Transverse colon (tissue), 4 donors: ENCODE results near the gene CSRP1. TPM values are rescaled to one million over a fixed set of nuclear protein-coding genes. Genes with fewer than 3 reads are reported as not detected.
A peak's percentile ranks its signal among the peaks of the same experiment; 100 is the strongest.
"Not testable (repeated sequence)": the region's sequence is repeated elsewhere in the genome, so short reads cannot be mapped to it uniquely, and the experiment has no call there.

ENCODE experiments used
- DNase-seq: peaks from one replicate; pipeline ENCODE4 v3.0.0-alpha.2; 2019
- H3K27ac ChIP-seq, 4 donors: fragments of 200-600 bp; sonication (generic); 2 replicates each; pipeline ENCODE4 v1.5.1; 2016 to 2018; ENCODE audit warnings: inconsistent platforms in 4 of 4
- H3K27me3 ChIP-seq: fragments of 200-600 bp; sonication (generic); 2 replicates; pipeline ENCODE4 v1.5.1; 2017; ENCODE audit warnings: inconsistent platforms
- H3K36me3 ChIP-seq, 4 donors: fragments of 200-600 bp; sonication (generic); 2 replicates each; pipeline ENCODE4 v1.5.1; 2017 to 2019; ENCODE audit warnings: inconsistent platforms in 4 of 4
- H3K4me1 ChIP-seq, 4 donors: fragments of 200-600 bp; sonication (generic); 2 replicates each; pipeline ENCODE4 v1.5.1; 2017 to 2020; ENCODE audit warnings: inconsistent platforms in 4 of 4
- H3K4me3 ChIP-seq, 4 donors: fragments of 200-600 bp; sonication (generic); 1 replicate in 1 of 4; 2 replicates in 3 of 4; pipeline versions ENCODE4 v1.5.1 to v1.6.1; 2017 to 2019; ENCODE audit warnings: inconsistent platforms in 4 of 4
- H3K9me3 ChIP-seq, 2 donors: fragments of 200-600 bp; sonication (generic); 2 replicates each; pipeline ENCODE4 v1.5.1; 2017 to 2019; ENCODE audit warnings: inconsistent platforms in 2 of 2
- EP300 ChIP-seq: sonication (generic); formaldehyde crosslinking; IDR thresholded peaks from one replicate; pipeline ENCODE4 v1.6.1; 2017; ENCODE audit warnings: antibody characterized with exemption, low read depth
- POLR2A ChIP-seq: fragments of 450-650 bp; IDR thresholded peaks from one replicate; pipeline ENCODE4 v1.6.1; 2016; ENCODE audit warnings: antibody characterized with exemption, mild to moderate bottlenecking, moderate library complexity
- POLR2AphosphoS5 ChIP-seq, 3 donors: sonication (generic); formaldehyde crosslinking; IDR thresholded peaks; one replicate each; pipeline ENCODE4 v1.6.1; 2016; ENCODE audit warnings: antibody characterized with exemption in 3 of 3
- WGBS, 2 donors: methylation state at CpG; one replicate each; pipeline ENCODE4 v1.1.5; 2018; ENCODE audit warnings: low coverage in 1 of 2; 5-methylcytosine and 5-hydroxymethylcytosine counted together
- in situ Hi-C, 4 donors: fragments of 200-750 bp; cut with MboI; loops; one replicate each; pipeline versions ENCODE4 v1.15.0 to v1.15.1; 2017; ENCODE audit warnings: low sequenced_read_pairs in 3 of 4, low pct_ligation_motif_present in 1 of 4, low pct_unique_long_range_greater_than_20kb in 1 of 4
- intact Hi-C: fragments of 100-400 bp; cut with DNase I; formaldehyde crosslinking; loops from one replicate; pipeline ENCODE4 v1.15.1; 2023; ENCODE audit warnings: low total_unique reads
- total RNA-seq, 4 donors: library from RNA; depleted of rRNA; stranded (reverse); fragments of >200 nt; gene quantifications; one replicate each; pipeline ENCODE4 v1.1.0, GENCODE V29; 2016
- TF ChIP-seq, protein P1 (sequence below), 5 experiments: fragments of 200-600 bp in 3 of 5; fragments of 450-650 bp in 2 of 5; sonication (generic) in 3 of 5; IDR thresholded peaks; 1 replicate in 2 of 5; 2 replicates in 3 of 5; pipeline ENCODE4 v1.5.1; 2016 to 2017; ENCODE audit warnings: antibody characterized with exemption in 5 of 5, inconsistent platforms in 3 of 5, mild to moderate bottlenecking in 2 of 5, moderate library complexity in 1 of 5

Gene CSRP1
- total RNA-seq, 4 donors from 2014 or later, result 697 to 1,474 (median 915) TPM

DNA sequence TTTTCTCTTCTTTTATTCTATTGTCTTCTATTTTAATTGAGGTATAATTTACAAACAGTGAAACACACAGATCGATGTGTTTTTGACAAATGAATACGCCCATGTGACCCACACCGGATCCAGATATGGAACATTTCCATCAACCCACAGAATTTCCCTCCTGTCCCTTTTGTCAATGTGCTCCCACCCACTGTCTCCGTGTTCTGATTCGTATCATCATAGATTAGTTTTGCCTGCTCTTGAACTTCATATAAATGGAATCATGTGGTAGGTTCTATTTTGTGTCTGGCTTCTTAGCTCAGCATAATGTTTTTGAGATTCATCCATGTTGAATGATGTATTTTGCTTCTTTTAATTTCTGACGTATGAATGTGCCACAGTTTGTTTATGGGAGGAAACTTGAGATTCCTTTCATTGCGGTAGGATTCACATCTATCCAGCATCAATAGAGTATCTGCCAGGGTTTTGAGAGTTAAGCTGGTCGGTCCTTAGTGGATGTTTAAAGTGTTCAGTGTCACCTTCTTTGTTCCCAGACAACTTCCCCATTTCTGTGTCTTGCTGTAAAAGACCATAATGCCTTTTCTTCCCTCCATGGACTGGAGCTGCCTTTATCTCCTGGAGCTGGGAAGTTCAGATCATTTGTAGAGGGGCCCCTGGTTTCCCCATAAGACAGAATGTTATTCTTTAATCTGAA is 46.7 kb upstream of the CSRP1 start:
- Histone ChIP-seq H3K27ac (peak overlapping the region; percentile 38 to 67 (median 40)), H3K4me1 (peaks cover 0 to 31% (median 10%) of the 10 kb centered on the region in 4 donors), H3K36me3 (no peaks in the 10 kb centered on the region), H3K9me3 (no peaks in the 10 kb centered on the region), H3K27me3 (no peaks in the 10 kb centered on the region), H3K4me3 (no peak overlapping the region)
- in situ Hi-C loops (loop anchor here in 2 of 4 donors (10.0 to 25.0 kb wide), 2 partner anchors 231 to 234 kb away; no protein-coding TSS in a partner anchor), intact Hi-C loops (no loop called here)
- TF ChIP-seq EP300 (no peak), POLR2A (no peak), POLR2AphosphoS5 (IDR thresholded peaks at IDR 0.05) (no peak)
- TF ChIP-seq, protein P1, sequence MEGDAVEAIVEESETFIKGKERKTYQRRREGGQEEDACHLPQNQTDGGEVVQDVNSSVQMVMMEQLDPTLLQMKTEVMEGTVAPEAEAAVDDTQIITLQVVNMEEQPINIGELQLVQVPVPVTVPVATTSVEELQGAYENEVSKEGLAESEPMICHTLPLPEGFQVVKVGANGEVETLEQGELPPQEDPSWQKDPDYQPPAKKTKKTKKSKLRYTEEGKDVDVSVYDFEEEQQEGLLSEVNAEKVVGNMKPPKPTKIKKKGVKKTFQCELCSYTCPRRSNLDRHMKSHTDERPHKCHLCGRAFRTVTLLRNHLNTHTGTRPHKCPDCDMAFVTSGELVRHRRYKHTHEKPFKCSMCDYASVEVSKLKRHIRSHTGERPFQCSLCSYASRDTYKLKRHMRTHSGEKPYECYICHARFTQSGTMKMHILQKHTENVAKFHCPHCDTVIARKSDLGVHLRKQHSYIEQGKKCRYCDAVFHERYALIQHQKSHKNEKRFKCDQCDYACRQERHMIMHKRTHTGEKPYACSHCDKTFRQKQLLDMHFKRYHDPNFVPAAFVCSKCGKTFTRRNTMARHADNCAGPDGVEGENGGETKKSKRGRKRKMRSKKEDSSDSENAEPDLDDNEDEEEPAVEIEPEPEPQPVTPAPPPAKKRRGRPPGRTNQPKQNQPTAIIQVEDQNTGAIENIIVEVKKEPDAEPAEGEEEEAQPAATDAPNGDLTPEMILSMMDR (IDR thresholded peaks at IDR 0.05), result no peak
- DNase-seq, result no peak
- 75 to 80% methylated on average over 8 of the region's 8 CpGs for whole genome bisulfite sequencing, 2 donors

DNA sequence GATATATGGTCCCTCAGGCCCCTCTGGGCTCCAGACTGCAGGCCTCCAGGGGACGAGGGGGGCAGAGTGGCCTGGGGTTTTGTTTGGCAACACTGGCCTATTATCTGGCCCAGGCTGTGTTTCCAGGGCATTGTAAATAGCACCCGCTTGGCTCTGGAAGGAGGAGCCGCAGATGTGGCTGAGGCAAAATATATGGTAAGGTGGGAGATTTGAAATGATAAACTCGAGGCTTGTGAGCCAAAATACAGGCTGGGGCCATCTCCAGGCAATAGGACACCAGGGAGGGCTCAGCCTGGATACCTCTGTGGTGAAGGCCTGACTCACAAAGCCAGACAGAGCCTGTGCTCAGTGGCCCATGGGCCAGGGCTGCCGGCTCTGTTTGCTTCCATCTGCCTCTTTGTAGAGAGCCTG is 46.0 kb upstream of the CSRP1 start:
- intact Hi-C loops, result no loop called here
- in situ Hi-C loops, result loop anchor here in 2 of 4 donors (10.0 to 25.0 kb wide), 2 partner anchors 232 to 234 kb away; no protein-coding TSS in a partner anchor
- Histone ChIP-seq H3K9me3 (no peaks in the 10 kb centered on the region), H3K36me3 (no peaks in the 10 kb centered on the region), H3K27me3 (no peaks in the 10 kb centered on the region), H3K4me3 (no peak overlapping the region), H3K27ac (peak overlapping the region; percentile 14 to 67 (median 40)), H3K4me1 (peaks cover 0 to 30% (median 10%) of the 10 kb centered on the region in 4 donors)
- WGBS, 2 donors, result 71 to 90% methylated on average over 2 to 5 of the region's 5 CpGs
- DNase-seq, result no peak
- TF ChIP-seq, protein P1 (IDR thresholded peaks at IDR 0.05), result no peak
- TF ChIP-seq POLR2A (no peak), POLR2AphosphoS5 (IDR thresholded peaks at IDR 0.05) (no peak), EP300 (no peak)

DNA sequence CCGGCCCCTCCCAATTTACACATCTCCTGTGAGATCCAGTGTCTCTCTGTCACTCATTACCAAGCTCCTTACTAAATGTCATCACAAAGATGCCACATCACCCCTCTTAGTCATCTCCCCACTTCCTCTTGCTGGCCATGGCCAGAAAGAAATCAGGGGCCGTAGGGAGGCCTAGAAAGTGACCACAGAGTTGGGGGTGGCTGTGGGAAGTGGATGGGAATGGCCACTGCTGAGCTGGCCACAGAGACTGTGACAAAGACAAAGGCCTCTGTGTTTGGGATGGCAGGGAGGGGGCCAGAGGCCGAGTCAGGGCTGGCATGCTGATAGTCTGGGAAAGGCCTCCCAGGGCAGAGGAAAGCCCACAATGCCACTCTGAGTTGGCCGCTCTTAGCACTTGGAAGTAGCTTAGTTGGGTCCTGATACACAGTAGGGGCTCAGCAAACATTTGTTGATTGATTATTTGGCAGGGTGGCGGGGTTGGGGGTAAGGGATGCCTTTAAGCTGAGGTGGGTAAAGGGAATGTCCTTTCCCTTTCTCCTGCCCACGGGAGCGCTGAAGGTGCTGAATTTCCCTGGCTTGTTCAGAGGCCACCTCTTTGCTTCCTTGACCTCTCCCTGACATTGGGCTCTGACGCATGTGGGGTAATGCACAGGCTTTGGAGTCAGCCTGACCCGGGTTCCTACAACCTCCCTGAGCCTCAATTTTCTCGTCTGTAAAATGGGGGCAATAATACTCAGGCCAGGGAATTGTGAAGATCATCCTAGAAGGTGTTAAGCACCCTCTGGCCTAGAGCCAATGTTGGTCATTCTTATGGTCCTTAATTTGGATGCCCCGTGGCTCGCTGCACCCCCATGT is 45.2 kb upstream of the CSRP1 start:
- no peak for DNase-seq
- 85% methylated on average over 12 of the region's 12 CpGs; no CpG with 5 or more reads in 1 of the 2 donors for WGBS, 2 donors
- intact Hi-C loops, result no loop called here
- H3K36me3 ChIP-seq, result no peaks in the 10 kb centered on the region
- no peak overlapping the region for H3K4me3 ChIP-seq
- TF ChIP-seq, protein P1 (IDR thresholded peaks at IDR 0.05), result no peak
- TF ChIP-seq POLR2AphosphoS5 (IDR thresholded peaks at IDR 0.05) (no peak), POLR2A (no peak)
- H3K27me3 ChIP-seq, result no peaks in the 10 kb centered on the region
- peaks cover 0 to 21% (median 10%) of the 10 kb centered on the region in 4 donors for H3K4me1 ChIP-seq
- no peaks in the 10 kb centered on the region for H3K9me3 ChIP-seq
- in situ Hi-C loops, result loop anchor here in 2 of 4 donors (10.0 to 25.0 kb wide), 2 partner anchors 233 to 235 kb away; no protein-coding TSS in a partner anchor
- peak overlapping the region in 3 of 4 donors; percentile 38 to 67 (median 42) for H3K27ac ChIP-seq

DNA sequence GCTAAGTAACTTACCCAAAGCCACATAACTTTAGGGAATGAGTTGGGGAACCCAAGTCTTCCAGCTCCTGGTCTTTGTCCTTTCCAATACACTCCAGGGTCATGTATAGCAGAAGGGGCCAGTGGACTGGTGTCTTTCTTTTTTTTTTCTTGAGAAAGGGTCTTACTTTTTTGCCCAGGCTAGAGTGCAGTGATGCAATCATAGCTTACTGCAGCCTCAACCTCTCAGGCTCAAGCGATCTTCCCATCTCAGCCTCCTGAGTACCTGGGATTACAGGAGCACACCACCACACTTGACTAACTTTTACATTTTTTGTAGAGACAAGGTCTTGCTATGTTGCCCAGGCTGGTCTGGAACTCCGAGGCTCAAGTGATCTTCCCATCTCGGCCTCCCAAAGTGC is 44.2 kb upstream of the CSRP1 start:
- in situ Hi-C loops (loop anchor here in 2 of 4 donors (10.0 to 25.0 kb wide), 2 partner anchors 234 to 236 kb away; no protein-coding TSS in a partner anchor), intact Hi-C loops (no loop called here)
- no peak overlapping the region for H3K27ac ChIP-seq
- 96% methylated on average over 3 of the region's 3 CpGs; no CpG with 5 or more reads in 1 of the 2 donors for WGBS, 2 donors
- no peaks in the 10 kb centered on the region for H3K36me3 ChIP-seq
- no peak for DNase-seq
- TF ChIP-seq EP300 (no peak), POLR2AphosphoS5 (IDR thresholded peaks at IDR 0.05) (no peak)
- no peak overlapping the region for H3K4me3 ChIP-seq
- H3K4me1 ChIP-seq, result peaks cover 0 to 21% (median 10%) of the 10 kb centered on the region in 4 donors
- no peaks in the 10 kb centered on the region for H3K27me3 ChIP-seq
- no peaks in the 10 kb centered on the region for H3K9me3 ChIP-seq

DNA sequence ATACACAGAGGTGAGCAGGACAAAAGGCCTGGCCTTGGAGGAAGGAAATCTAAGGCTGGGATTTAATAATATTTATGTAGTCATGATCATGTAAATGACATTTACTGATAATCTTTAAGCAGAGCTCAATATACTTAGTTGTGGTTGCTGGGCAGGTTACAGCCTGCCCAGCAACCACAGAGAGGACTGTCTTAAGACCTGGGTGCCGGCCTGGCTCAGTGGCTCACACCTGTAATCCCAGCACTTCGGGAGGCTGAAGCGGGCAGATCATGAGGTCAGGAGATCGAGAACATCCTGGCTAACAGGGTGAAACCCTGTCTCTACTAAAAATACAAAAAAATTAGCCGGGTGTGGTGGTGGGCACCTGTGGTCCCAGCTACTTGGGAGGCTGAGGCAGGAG is 42.6 kb upstream of the CSRP1 start:
- H3K36me3 ChIP-seq, H3K9me3 ChIP-seq, DNase-seq, H3K27me3 ChIP-seq, H3K27ac ChIP-seq, intact Hi-C loops, in situ Hi-C loops, H3K4me3 ChIP-seq: not testable (repeated sequence)
- peaks cover 0 to 17% (median 10%) of the 10 kb centered on the region in 4 donors for H3K4me1 ChIP-seq
- 97% methylated on average over 5 of the region's 5 CpGs; no CpG with 5 or more reads in 1 of the 2 donors for WGBS, 2 donors
